Right cardiac atrium (tissue), 5 donors: ENCODE measurements around the gene ZNF785. TPM values are rescaled to one million over a fixed set of nuclear protein-coding genes. Genes with fewer than 3 reads are reported as not detected.

Experiments
- polyA plus RNA-seq: library from polyadenylated mRNA; stranded (reverse); fragments of 200-250 nt; gene quantifications from one replicate; pipeline ENCODE4 v1.2.3, GENCODE V29; 2013
- total RNA-seq, 4 donors: library from RNA; stranded (reverse); fragmentation: NEBNext Ultra II Directional; extraction: Animal tissue kit (Norgen Biotek cat#: 25700); gene quantifications; one replicate each; pipeline ENCODE4 v1.2.1, GENCODE V29; 2021
- donor health status: healthy with polysubstance abuse.
- donor health status: DM: no; HTN: yes; CAD: no.
- donor health status: DM: no; HTN: no; CAD: no.
- donor health status: DM: no; HTN: yes; CAD: no; lungs with severe emphysema.
- donor health status: DM: yes; HTN: yes; CAD: no.

ZNF785 gene
- total and polyA plus RNA-seq, 5 donors: 4.3 to 9.7 (median 9.0) TPM

Other genes starting within 250 kb of the ZNF785 start
- gene CD2BP2, start 230.4 kb downstream of the ZNF785 start, total RNA-seq: 10 to 100 TPM; 43.0 to 50.9 (median 45.1) TPM
- 31.8 TPM for gene CD2BP2, start 230.4 kb downstream of the ZNF785 start, polyA plus RNA-seq
- gene TBC1D10B, start 215.2 kb downstream of the ZNF785 start, total RNA-seq: 10 to 100 TPM; 23.4 to 27.7 (median 25.4) TPM
- 19.1 TPM for gene TBC1D10B, start 215.2 kb downstream of the ZNF785 start, polyA plus RNA-seq
- gene MYL11, start 210.9 kb downstream of the ZNF785 start, total RNA-seq: under 1 TPM in 2 of 4 donors, not detected in 2; 0.35 to 0.94 TPM
- gene MYL11, start 210.9 kb downstream of the ZNF785 start, polyA plus RNA-seq: 0.86 TPM
- gene SEPTIN1, start 203.1 kb downstream of the ZNF785 start, total RNA-seq: 1 to 10 TPM; 1.1 to 3.6 (median 2.7) TPM
- 1.6 TPM for gene SEPTIN1, start 203.1 kb downstream of the ZNF785 start, polyA plus RNA-seq
- gene ZNF48, start 190.3 kb downstream of the ZNF785 start, total RNA-seq: 1 to 10 TPM; 6.2 to 8.0 (median 7.5) TPM
- 3.6 TPM for gene ZNF48, start 190.3 kb downstream of the ZNF785 start, polyA plus RNA-seq
- 10 to 100 TPM in 1 of 4 donors, 1 to 10 TPM in 3; 4.4 to 11.9 (median 7.0) TPM for gene ZNF771, start 178.1 kb downstream of the ZNF785 start, total RNA-seq
- gene ZNF771, start 178.1 kb downstream of the ZNF785 start, polyA plus RNA-seq: 5.0 TPM
- gene DCTPP1, start 155.7 kb downstream of the ZNF785 start, total RNA-seq: 10 to 100 TPM; 26.9 to 46.2 (median 30.5) TPM
- 20.9 TPM for gene DCTPP1, start 155.7 kb downstream of the ZNF785 start, polyA plus RNA-seq
- 10 to 100 TPM; 34.8 to 41.1 (median 36.4) TPM for gene SEPHS2, start 139.8 kb downstream of the ZNF785 start, total RNA-seq
- 29.4 TPM for gene SEPHS2, start 139.8 kb downstream of the ZNF785 start, polyA plus RNA-seq
- gene ITGAL, start 113.0 kb downstream of the ZNF785 start, total RNA-seq: 1 to 10 TPM in 3 of 4 donors, under 1 TPM in 1; 0.82 to 4.8 (median 1.9) TPM
- 0.61 TPM for gene ITGAL, start 113.0 kb downstream of the ZNF785 start, polyA plus RNA-seq
- 10 to 100 TPM; 40.9 to 65.6 (median 52.5) TPM for gene ZNF768, start 59.1 kb downstream of the ZNF785 start, total RNA-seq
- 66.7 TPM for gene ZNF768, start 59.1 kb downstream of the ZNF785 start, polyA plus RNA-seq
- gene ZNF747, start 50.8 kb downstream of the ZNF785 start, total RNA-seq: 10 to 100 TPM in 3 of 4 donors, 1 to 10 TPM in 1; 9.1 to 14.6 (median 12.6) TPM
- gene ZNF747, start 50.8 kb downstream of the ZNF785 start, polyA plus RNA-seq: 10.3 TPM
- 10 to 100 TPM in 3 of 4 donors, 1 to 10 TPM in 1; 9.6 to 12.5 (median 12.3) TPM for gene ZNF764, start 27.3 kb downstream of the ZNF785 start, total RNA-seq
- gene ZNF764, start 27.3 kb downstream of the ZNF785 start, polyA plus RNA-seq: 7.0 TPM
- gene ZNF688, start 14.0 kb downstream of the ZNF785 start, total RNA-seq: 10 to 100 TPM; 10.8 to 16.1 (median 13.9) TPM
- gene ZNF688, start 14.0 kb downstream of the ZNF785 start, polyA plus RNA-seq: 12.9 TPM
- 1 to 10 TPM; 5.6 to 7.1 (median 6.3) TPM for gene ZNF689, start 24.7 kb upstream of the ZNF785 start, total RNA-seq
- 3.3 TPM for gene ZNF689, start 24.7 kb upstream of the ZNF785 start, polyA plus RNA-seq
- 10 to 100 TPM; 22.9 to 27.6 (median 24.3) TPM for gene PRR14, start 65.3 kb upstream of the ZNF785 start, total RNA-seq
- gene PRR14, start 65.3 kb upstream of the ZNF785 start, polyA plus RNA-seq: 19.1 TPM
- 10 to 100 TPM; 37.4 to 43.2 (median 38.4) TPM for gene FBRS, start 72.7 kb upstream of the ZNF785 start, total RNA-seq
- gene FBRS, start 72.7 kb upstream of the ZNF785 start, polyA plus RNA-seq: 30.4 TPM
- 10 to 100 TPM; 43.5 to 61.2 (median 46.4) TPM for gene SRCAP, start 113.5 kb upstream of the ZNF785 start, total RNA-seq
- gene SRCAP, start 113.5 kb upstream of the ZNF785 start, polyA plus RNA-seq: 27.6 TPM
- gene PHKG2, start 162.7 kb upstream of the ZNF785 start, total RNA-seq: 10 to 100 TPM; 17.3 to 22.2 (median 18.7) TPM
- gene PHKG2, start 162.7 kb upstream of the ZNF785 start, polyA plus RNA-seq: 23.6 TPM
- 1 to 10 TPM in 2 of 4 donors, under 1 TPM in 2; 0.51 to 1.5 (median 0.92) TPM for gene CFAP119, start 176.4 kb upstream of the ZNF785 start, total RNA-seq
- 0.95 TPM for gene CFAP119, start 176.4 kb upstream of the ZNF785 start, polyA plus RNA-seq
- gene RNF40, start 176.6 kb upstream of the ZNF785 start, total RNA-seq: 10 to 100 TPM; 46.6 to 64.9 (median 49.8) TPM
- 36.1 TPM for gene RNF40, start 176.6 kb upstream of the ZNF785 start, polyA plus RNA-seq
- gene ZNF629, start 201.5 kb upstream of the ZNF785 start, total RNA-seq: 10 to 100 TPM; 22.9 to 25.1 (median 24.8) TPM
- gene ZNF629, start 201.5 kb upstream of the ZNF785 start, polyA plus RNA-seq: 15.2 TPM